GM23338 (cell line): ENCODE results near the gene PRKAA1. TPM values are rescaled to one million over a fixed set of nuclear protein-coding genes. Genes with fewer than 3 reads are reported as not detected.

ENCODE experiments used
- ATAC-seq: fragments of 200-7000 bp; cut with Tn5 transposase; 3 replicates; pipeline ENCODE4 v1.9.1; 2020
- DNase-seq: peaks from one replicate; pipeline ENCODE4 v3.0.0-alpha.2; 2015; ENCODE audit warnings: low spot score
- H2AFZ ChIP-seq: fragments of 200-600 bp; sonication (generic); 2 replicates; pipeline ENCODE4 v1.8.0; 2016; ENCODE audit warnings: antibody characterized with exemption, mild to moderate bottlenecking, moderate library complexity
- H3F3A ChIP-seq: fragments of 200-600 bp; sonication (generic); replicated peaks from 2 replicates; pipeline ENCODE4 v1.8.0; 2017; ENCODE audit warnings: antibody characterized with exemption, mixed run types, low read depth
- H3K27ac ChIP-seq: fragments of 200-600 bp; sonication (generic); 2 replicates; pipeline ENCODE4 v1.6.1; 2016; ENCODE audit warnings: low read depth
- H3K27me3 ChIP-seq: fragments of 200-600 bp; sonication (generic); 2 replicates; pipeline ENCODE4 v1.8.0; 2016; ENCODE audit warnings: mild to moderate bottlenecking, mixed run types, moderate library complexity; ENCODE audit not compliant: insufficient read depth
- H3K36me3 ChIP-seq: fragments of 200-600 bp; sonication (generic); 2 replicates; pipeline ENCODE4 v1.8.0; 2016; ENCODE audit warnings: mild to moderate bottlenecking; ENCODE audit not compliant: insufficient read depth
- H3K4me1 ChIP-seq: fragments of 200-600 bp; sonication (generic); 2 replicates; pipeline ENCODE4 v1.8.0; 2016; ENCODE audit warnings: mild to moderate bottlenecking, moderate library complexity; ENCODE audit not compliant: insufficient read depth
- H3K4me2 ChIP-seq: fragments of 200-600 bp; sonication (generic); 2 replicates; pipeline ENCODE4 v1.7.1; 2017; ENCODE audit warnings: mixed run types
- H3K4me3 ChIP-seq: fragments of 200-600 bp; sonication (generic); 2 replicates; pipeline ENCODE4 v1.6.1; 2016; ENCODE audit warnings: mixed run types
- H3K79me2 ChIP-seq: fragments of 200-600 bp; sonication (generic); replicated peaks from 2 replicates; pipeline ENCODE4 v1.8.0; 2017; ENCODE audit warnings: mild to moderate bottlenecking; ENCODE audit not compliant: insufficient read depth
- H3K9me2 ChIP-seq: fragments of 200-600 bp; sonication (generic); 2 replicates; pipeline ENCODE4 v1.8.0; 2017; ENCODE audit not compliant: insufficient read depth
- H4K20me1 ChIP-seq: fragments of 200-600 bp; sonication (generic); replicated peaks from 2 replicates; pipeline ENCODE4 v1.8.0; 2017; ENCODE audit warnings: mild to moderate bottlenecking; ENCODE audit not compliant: insufficient read depth
- H3K27ac Mint-ChIP-seq: 2 replicates; pipeline ENCODE4 v1.8.0; 2020; ENCODE audit warnings: inconsistent platforms, mild to moderate bottlenecking, moderate library complexity, mixed read lengths
- H3K27me3 Mint-ChIP-seq: 3 replicates; pipeline ENCODE4 v1.8.0; 2022; ENCODE audit warnings: low read depth, mild to moderate bottlenecking, moderate library complexity, mixed read lengths, inconsistent platforms; ENCODE audit not compliant: insufficient read depth, poor library complexity
- H3K36me3 Mint-ChIP-seq: 3 replicates; pipeline ENCODE4 v1.8.0; 2021; ENCODE audit warnings: low read depth, mild to moderate bottlenecking, inconsistent platforms, moderate library complexity, mixed read lengths
- H3K4me1 Mint-ChIP-seq: 3 replicates; pipeline ENCODE4 v1.8.0; 2020; ENCODE audit warnings: mild to moderate bottlenecking, inconsistent platforms, mixed read lengths
- H3K4me3 Mint-ChIP-seq: 3 replicates; pipeline ENCODE4 v1.8.0; 2021; ENCODE audit warnings: moderate library complexity, mild to moderate bottlenecking, inconsistent platforms, mixed read lengths
- H3K9me3 Mint-ChIP-seq: 3 replicates; pipeline ENCODE4 v1.8.0; 2020; ENCODE audit warnings: moderate library complexity, mild to moderate bottlenecking, inconsistent platforms, mixed read lengths
- CREB1 ChIP-seq: fragments of 250-450 bp; sonication (Bioruptor Pico); IDR thresholded peaks from 2 replicates; pipeline ENCODE4 v1.5.0; 2020; ENCODE audit warnings: low read depth, mild to moderate bottlenecking, moderate library complexity
- EZH2 ChIP-seq: fragments of 200-600 bp; sonication (generic); IDR thresholded peaks from one replicate; pipeline ENCODE4 v1.8.0; 2017; ENCODE audit warnings: antibody characterized with exemption, mild to moderate bottlenecking, low read depth; ENCODE audit not compliant: unreplicated experiment
- EZH2phosphoT487 ChIP-seq: fragments of 200-600 bp; sonication (generic); IDR thresholded peaks from one replicate; pipeline ENCODE4 v1.8.1; 2018; ENCODE audit warnings: antibody characterized with exemption; ENCODE audit not compliant: unreplicated experiment
- JUNB ChIP-seq: IDR thresholded peaks from one replicate; pipeline ENCODE4 v1.6.1; 2016; ENCODE audit warnings: antibody characterized with exemption; ENCODE audit not compliant: unreplicated experiment
- POLR2AphosphoS5 ChIP-seq: IDR thresholded peaks from 2 replicates; pipeline ENCODE4 v1.6.1; 2016; ENCODE audit warnings: antibody characterized with exemption, low read depth
- ZNF331 ChIP-seq: fragments of 250-450 bp; sonication (Bioruptor Pico); IDR thresholded peaks from 2 replicates; pipeline ENCODE4 v1.5.0; 2020; ENCODE audit warnings: low read depth, mild to moderate bottlenecking, moderate library complexity
- ZNF462 ChIP-seq: fragments of 250-450 bp; sonication (Bioruptor Pico); IDR thresholded peaks from 2 replicates; pipeline ENCODE4 v1.5.0; 2020; ENCODE audit warnings: mild to moderate bottlenecking, moderate library complexity
- polyA plus RNA-seq: library from polyadenylated mRNA; unstranded; fragments of >200 nt; fragmentation: Nextera tagmentation; extraction: Ambion mirVana; gene quantifications from 2 replicates; pipeline ENCODE4 v1.2.1, GENCODE V29; 2016
- total RNA-seq: library from RNA; depleted of rRNA; stranded (reverse); fragments of >200 nt; shearing (Covaris generic); gene quantifications from 2 replicates; pipeline ENCODE4 v1.2.3, GENCODE V29; 2014
- TF ChIP-seq, protein P1 (sequence below): IDR thresholded peaks from one replicate; pipeline ENCODE4 v1.6.1; 2018; ENCODE audit warnings: antibody characterized with exemption; ENCODE audit not compliant: unreplicated experiment

Gene PRKAA1
- total and polyA plus RNA-seq, 2 experiments from 2014 or later: 10.3 to 35.0 TPM

DNA sequence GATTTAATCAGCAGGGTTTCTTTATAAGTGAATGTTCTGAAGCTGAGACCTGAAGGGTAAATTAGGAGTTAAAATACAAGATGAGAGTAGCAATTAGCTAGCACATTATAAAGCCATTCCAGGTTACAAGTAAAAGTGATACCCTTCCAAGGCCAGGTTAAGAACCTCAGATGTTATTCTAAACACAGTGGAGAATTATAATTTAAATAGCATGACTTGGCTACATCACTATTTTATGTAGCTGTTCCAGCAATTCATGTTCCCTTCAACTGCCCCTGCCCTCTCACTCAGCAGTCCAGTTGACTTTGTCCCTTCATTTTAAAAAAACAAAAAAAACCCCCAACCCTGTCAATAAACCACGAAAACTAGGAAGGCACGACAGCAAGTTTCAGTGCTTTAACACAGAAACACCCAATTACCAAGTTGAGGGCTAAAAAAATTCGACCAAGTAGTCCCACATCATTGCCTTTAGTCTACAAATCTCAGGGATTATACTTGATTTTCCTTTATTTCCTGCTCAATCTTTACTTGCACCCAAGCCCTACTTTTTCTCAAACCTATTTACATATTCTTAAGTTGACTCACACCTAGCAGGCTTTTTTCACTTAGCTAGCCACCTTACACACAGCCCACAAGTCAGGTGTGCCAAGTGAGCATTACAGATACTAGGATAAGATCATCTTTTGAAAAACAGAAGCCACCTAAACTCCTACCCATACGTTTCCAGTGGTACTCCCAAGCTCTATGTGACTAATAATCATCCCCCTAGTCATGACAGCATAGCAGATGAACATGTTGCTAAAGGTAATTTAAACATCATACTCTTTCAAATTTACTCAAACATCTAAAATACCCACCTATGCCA is 33.4 kb upstream of the PRKAA1 start:
- Histone ChIP-seq H3K4me3 (peak overlapping the region; percentile 97), H3K4me1 (peaks cover 27% of the 10 kb centered on the region), H3K27me3 (no peaks in the 10 kb centered on the region), H3K79me2 (peaks cover 63% of the 10 kb centered on the region), H4K20me1 (peaks cover 56% of the 10 kb centered on the region), H3F3A (peaks cover 90% of the 10 kb centered on the region), H3K9me2 (no peaks in the 10 kb centered on the region), H2AFZ (no peak overlapping the region), H3K36me3 (peaks cover 78% of the 10 kb centered on the region), H3K4me2 (peak overlapping the region; percentile 97; the same call in 1 of the 2 replicates), H3K27ac (peak overlapping the region; percentile 99)
- DNase-seq: no peak
- H3K9me3 Mint-ChIP-seq: peaks cover 9% of the 10 kb centered on the region; the same call in 1 of the 3 replicates
- ATAC-seq: no peak
- H3K27me3 Mint-ChIP-seq: peaks cover 44% of the 10 kb centered on the region
- peaks cover 89% of the 10 kb centered on the region for H3K36me3 Mint-ChIP-seq
- peak overlapping the region; percentile 100 for H3K4me3 Mint-ChIP-seq
- no peak for TF ChIP-seq CREB1
- TF ChIP-seq, protein P1, sequence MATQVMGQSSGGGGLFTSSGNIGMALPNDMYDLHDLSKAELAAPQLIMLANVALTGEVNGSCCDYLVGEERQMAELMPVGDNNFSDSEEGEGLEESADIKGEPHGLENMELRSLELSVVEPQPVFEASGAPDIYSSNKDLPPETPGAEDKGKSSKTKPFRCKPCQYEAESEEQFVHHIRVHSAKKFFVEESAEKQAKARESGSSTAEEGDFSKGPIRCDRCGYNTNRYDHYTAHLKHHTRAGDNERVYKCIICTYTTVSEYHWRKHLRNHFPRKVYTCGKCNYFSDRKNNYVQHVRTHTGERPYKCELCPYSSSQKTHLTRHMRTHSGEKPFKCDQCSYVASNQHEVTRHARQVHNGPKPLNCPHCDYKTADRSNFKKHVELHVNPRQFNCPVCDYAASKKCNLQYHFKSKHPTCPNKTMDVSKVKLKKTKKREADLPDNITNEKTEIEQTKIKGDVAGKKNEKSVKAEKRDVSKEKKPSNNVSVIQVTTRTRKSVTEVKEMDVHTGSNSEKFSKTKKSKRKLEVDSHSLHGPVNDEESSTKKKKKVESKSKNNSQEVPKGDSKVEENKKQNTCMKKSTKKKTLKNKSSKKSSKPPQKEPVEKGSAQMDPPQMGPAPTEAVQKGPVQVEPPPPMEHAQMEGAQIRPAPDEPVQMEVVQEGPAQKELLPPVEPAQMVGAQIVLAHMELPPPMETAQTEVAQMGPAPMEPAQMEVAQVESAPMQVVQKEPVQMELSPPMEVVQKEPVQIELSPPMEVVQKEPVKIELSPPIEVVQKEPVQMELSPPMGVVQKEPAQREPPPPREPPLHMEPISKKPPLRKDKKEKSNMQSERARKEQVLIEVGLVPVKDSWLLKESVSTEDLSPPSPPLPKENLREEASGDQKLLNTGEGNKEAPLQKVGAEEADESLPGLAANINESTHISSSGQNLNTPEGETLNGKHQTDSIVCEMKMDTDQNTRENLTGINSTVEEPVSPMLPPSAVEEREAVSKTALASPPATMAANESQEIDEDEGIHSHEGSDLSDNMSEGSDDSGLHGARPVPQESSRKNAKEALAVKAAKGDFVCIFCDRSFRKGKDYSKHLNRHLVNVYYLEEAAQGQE: no peak
- TF ChIP-seq ZNF331 (CRISPR knock-in tag): no peak
- TF ChIP-seq EZH2: no peak
- no peak; the same call in 1 of the 2 replicates for TF ChIP-seq POLR2AphosphoS5
- no peak for TF ChIP-seq ZNF462 (CRISPR knock-in tag)
- no peak for TF ChIP-seq JUNB
- no peak for TF ChIP-seq EZH2phosphoT487
- H3K4me1 Mint-ChIP-seq: peaks cover 44% of the 10 kb centered on the region
- H3K27ac Mint-ChIP-seq: peak overlapping the region; percentile 92
